ENCODE data around the gene SH2D1B. TPM values are rescaled to one million over a fixed set of nuclear protein-coding genes. Genes with fewer than 3 reads are reported as not detected.

The SH2D1B gene
- total RNA-seq, 2 experiments from 2014 or later: not detected

DNA sequence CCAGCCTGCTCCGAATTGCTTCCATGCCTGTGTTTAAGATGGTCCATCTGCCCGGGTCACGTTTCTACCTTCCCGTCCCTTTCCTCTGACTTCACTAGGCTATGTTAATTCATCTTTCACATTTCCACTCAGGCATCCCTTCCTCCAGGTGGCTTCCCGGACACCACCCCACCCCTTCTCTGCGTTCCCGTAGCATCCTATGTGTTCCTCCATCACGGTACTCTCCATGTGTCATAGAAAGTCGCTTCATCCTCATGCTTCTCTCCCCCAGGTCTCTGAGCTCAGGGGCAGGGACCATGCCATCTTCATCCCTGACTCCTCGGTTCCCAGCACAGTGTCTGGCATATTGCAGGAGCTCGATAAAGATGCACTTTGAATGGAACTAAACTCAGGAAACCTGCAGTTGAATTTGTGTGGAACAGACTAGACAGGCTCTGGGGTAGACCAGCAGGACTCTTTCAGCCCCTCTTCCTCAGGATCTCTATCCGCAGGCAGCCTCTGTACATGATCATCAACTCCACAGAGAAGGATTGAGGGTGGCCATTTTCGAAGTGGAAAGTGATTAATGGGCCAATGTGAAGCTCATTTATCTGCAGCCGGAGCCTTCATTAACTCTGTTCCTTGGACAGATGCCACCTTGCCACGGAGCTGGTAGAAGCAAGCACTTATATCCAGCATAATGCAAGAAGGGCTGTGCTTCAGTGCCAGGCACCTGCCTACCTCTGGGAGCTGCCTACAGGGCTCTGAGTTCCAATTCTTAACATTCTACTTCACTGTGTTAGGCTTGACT is 21.3 kb downstream of the SH2D1B start:
- H3K4me1 Mint-ChIP-seq: no peaks in the 10 kb centered on the region
- no peak overlapping the region for H3K27ac Mint-ChIP-seq
- CTCF ChIA-PET: interaction anchor here (1.1 kb wide), 1 partner anchor 352 kb away, joined by 3 read pairs; no protein-coding TSS in a partner anchor
- no peaks in the 10 kb centered on the region for H3K36me3 Mint-ChIP-seq
- ATAC-seq (no peak), DNase-seq (no peak)
- H3K4me3 Mint-ChIP-seq: no peak overlapping the region
- peaks cover 24% of the 10 kb centered on the region for H3K27me3 Mint-ChIP-seq
- H3K9me3 Mint-ChIP-seq (ENCODE audit: low read depth): no peaks in the 10 kb centered on the region

DNA sequence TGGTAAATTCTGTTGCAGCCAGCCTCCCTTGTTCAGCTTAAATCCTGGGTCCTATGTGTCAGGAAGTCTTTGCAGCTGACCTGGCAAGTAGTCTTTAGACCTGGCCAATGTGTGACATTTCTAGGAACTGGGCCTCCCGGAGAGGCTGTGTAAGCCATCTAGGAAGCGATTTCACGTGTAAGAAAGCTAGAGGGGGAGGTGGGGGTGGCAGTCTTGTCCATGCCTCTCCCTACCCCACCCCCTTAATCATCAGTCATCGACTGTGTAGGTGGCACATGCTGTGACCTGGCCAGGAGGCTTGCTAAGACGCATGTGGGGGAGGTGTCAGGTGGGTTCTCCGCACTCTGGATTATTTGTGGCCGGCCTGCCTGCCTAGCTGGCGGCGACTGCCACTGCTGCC is 22.0 kb downstream of the SH2D1B start:
- Mint-ChIP-seq H3K36me3 (no peaks in the 10 kb centered on the region), H3K4me1 (no peaks in the 10 kb centered on the region), H3K9me3 (ENCODE audit: low read depth) (no peaks in the 10 kb centered on the region), H3K27ac (no peak overlapping the region), H3K4me3 (no peak overlapping the region), H3K27me3 (peaks cover 24% of the 10 kb centered on the region)
- ATAC-seq: no peak
- DNase-seq: no peak
- CTCF ChIA-PET: interaction anchor here (1.4 kb wide), 1 partner anchor 334 kb away, joined by 4 read pairs; no protein-coding TSS in a partner anchor

DNA sequence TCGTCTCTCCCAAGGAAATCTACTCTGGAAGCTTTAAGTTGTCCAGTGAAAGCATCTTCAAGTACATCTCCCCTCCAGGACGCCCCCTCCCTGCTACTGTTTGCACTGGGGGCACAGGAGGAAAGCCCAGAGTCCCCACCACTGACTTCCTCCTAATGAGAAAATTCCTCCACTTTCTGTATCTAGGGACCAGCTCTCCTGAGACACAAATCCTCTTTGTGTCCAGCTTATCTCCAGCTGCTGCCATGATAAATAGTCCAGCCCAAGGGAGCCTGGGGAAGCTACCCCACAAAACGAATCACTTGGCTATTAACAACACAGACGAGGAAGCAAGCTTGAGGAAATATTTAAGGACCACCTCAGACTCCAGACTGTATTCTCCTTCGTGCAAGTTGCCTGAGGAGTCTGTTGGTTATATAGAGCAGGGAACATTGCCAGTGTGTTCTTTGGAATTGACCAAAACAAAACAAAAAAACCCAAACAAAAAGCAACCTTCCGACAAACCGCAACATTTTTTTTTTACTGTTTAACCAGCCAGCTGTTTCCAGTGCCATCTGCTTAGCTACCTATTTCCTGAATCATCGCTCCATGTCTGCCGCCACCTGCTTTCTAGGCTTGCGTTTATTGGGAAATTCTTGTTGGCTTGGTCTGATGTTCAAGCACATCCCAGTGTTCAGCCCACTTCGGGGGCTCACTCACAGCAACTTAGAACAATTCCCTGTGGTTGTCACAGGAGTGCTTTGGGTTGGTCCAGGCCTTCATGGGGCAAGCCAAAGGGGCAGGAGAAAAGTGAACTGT is 22.7 kb downstream of the SH2D1B start:
- ATAC-seq (no peak), DNase-seq (no peak)
- CTCF ChIA-PET: interaction anchor here (1.4 kb wide), 1 partner anchor 333 kb away, joined by 4 read pairs; no protein-coding TSS in a partner anchor
- Mint-ChIP-seq H3K4me3 (no peak overlapping the region), H3K27me3 (peaks cover 24% of the 10 kb centered on the region), H3K4me1 (no peaks in the 10 kb centered on the region), H3K36me3 (no peaks in the 10 kb centered on the region), H3K27ac (no peak overlapping the region), H3K9me3 (ENCODE audit: low read depth) (no peaks in the 10 kb centered on the region)

DNA sequence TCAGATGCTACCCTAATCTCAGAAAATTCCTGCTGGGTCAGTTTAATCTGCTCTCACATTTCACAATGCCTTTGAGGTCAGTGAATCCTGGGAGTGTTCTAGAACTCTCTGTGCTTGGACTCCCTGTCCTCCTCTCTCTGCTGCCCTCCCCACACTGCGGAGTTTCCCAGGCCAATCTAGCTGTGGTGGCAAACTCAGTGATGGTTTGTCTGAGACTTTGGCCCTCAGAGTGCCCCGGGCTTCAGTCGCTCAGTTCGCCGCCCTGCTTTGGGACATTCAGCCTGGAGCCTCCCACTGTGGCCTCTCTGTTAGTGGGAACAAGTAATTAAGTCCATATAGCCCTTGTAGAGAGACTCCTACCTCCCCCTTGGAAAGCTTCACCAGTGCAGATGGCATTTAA is 23.3 kb downstream of the SH2D1B start:
- Mint-ChIP-seq H3K36me3 (no peaks in the 10 kb centered on the region), H3K9me3 (ENCODE audit: low read depth) (no peaks in the 10 kb centered on the region), H3K27me3 (peaks cover 24% of the 10 kb centered on the region), H3K4me1 (no peaks in the 10 kb centered on the region), H3K27ac (no peak overlapping the region), H3K4me3 (no peak overlapping the region)
- CTCF ChIA-PET: interaction anchor here (1.4 kb wide), 1 partner anchor 333 kb away, joined by 4 read pairs; no protein-coding TSS in a partner anchor
- ATAC-seq (no peak), DNase-seq (no peak)

DNA sequence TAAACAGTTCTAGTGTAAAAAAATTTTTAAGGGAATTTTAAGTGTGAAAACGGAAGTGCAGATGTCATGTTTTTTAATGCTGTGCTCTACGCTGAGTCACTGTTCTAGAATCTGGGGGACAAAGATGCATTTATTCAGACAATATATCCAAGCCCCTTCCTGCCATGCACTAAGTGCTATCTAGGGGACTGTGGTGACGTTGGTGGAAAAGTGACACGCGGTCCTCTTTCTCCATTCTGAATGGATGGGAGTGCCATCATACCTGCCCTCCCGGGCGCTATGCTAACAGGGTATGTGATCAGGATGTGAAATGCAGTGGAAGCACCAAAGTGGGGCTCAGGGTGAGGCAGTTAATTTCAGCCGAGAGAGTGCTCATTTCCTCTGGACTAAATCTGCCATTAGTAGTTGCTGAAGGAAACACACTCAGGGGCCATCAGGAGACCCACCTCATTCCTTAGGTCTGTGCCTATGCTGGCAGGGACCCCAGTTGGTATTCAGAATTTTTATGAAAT is 23.8 kb downstream of the SH2D1B start:
- Mint-ChIP-seq H3K4me3 (no peak overlapping the region), H3K27me3 (peaks cover 22% of the 10 kb centered on the region), H3K36me3 (no peaks in the 10 kb centered on the region), H3K4me1 (no peaks in the 10 kb centered on the region), H3K9me3 (ENCODE audit: low read depth) (no peaks in the 10 kb centered on the region), H3K27ac (no peak overlapping the region)
- DNase-seq (peak; percentile 12), ATAC-seq (no peak)
- CTCF ChIA-PET: no interaction called here

DNA sequence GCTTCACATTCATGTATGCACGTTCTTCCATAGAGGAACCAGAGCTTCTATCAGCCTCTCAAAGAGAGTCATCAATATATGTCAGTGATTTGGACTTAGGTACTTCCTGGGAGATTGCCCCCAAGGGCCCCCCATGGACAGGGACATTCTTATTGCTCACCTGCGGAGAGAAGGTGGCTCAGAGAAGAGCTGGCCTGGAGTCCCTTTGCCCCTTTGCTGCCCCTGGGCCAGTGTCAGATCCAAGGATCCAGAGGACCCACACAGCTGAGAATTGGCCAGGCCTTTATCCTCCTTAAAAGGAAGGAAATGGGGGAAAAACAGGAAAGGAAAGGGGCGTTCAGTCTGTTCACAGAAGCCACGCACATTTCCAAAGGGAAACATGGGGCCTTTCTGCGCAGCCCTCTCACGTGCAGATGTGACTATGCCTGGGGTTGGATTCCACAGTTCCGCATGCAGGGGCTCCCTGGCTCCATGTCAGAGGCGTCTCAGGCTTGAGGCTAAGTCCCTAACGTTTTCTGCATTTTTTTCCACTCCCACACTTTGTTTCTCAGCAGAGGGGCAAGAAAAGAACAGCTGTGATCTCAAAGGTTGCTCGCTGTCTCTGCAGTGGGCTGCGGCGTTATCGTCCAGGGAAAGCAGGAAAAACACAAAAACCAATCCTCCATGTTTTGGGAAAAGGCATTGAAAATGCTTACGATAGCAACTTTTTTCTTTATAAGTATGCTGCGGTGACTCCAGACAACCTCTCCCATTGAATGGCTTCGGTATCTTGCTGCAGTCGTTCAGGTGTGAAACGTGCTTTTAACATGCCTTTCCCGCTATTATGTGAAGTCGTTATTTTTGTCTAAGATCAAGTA is 24.5 kb downstream of the SH2D1B start:
- no peaks in the 10 kb centered on the region for H3K4me1 Mint-ChIP-seq

DNA sequence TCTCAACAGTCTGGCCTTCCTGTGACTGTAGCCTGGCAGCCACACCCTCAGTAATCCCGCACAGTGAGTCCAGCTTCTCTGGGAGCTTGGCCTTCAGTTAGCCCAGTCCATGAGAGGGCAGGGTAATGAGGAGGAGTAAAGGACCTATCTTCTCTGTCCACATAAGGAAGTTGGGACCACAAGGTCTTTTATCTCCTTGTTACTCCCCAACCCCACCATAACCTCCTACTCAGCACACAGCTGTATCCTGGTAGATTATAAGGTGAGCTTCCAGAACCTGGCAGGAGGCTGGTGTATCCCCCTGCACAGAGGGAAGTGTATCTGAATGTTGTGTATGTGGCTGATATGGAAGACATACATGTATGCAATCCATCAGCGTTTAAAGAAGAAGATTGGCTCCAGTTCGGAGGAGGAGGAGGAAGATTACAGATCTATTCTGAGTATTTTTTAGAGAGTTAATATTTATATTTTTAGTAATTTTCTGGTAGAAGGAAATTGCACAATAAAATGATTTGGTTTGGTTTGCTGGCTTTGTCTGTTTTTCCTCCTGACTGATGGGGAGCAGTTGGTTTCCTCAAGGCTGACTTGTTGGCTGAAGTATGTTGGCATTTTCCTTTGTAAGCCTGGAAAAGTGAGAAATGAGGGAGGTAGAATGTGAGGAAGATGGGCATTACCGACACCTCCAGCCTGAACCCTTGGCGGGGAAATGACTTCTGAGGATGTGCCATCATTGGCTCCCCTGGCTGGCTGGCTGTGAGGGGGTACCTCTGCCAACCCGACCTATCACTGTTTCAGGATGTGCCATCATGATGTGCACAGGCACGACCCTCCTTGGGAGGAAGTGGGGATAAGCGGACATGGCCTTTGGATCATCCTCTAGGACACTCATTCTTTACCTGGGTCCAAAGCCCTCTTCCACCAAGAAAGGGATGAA is 25.4 kb downstream of the SH2D1B start:
- no peak overlapping the region for H3K4me3 Mint-ChIP-seq
- DNase-seq (peak; percentile 37), ATAC-seq (no peak)
- no peaks in the 10 kb centered on the region for H3K9me3 Mint-ChIP-seq (ENCODE audit: low read depth)
- peaks cover 17% of the 10 kb centered on the region for H3K27me3 Mint-ChIP-seq
- H3K36me3 Mint-ChIP-seq: no peaks in the 10 kb centered on the region
- H3K4me1 Mint-ChIP-seq: no peaks in the 10 kb centered on the region
- CTCF ChIA-PET: no interaction called here
- no peak overlapping the region for H3K27ac Mint-ChIP-seq

More for the DNA sequence above, 24.5 kb downstream of the SH2D1B start:
- H3K9me3 Mint-ChIP-seq (ENCODE audit: low read depth): no peaks in the 10 kb centered on the region
- H3K4me3 Mint-ChIP-seq: no peak overlapping the region
- no peak overlapping the region for H3K27ac Mint-ChIP-seq
- H3K36me3 Mint-ChIP-seq: no peaks in the 10 kb centered on the region
- DNase-seq (peak; percentile 29), ATAC-seq (no peak)
- peaks cover 21% of the 10 kb centered on the region for H3K27me3 Mint-ChIP-seq
- CTCF ChIA-PET: no interaction called here

DNA sequence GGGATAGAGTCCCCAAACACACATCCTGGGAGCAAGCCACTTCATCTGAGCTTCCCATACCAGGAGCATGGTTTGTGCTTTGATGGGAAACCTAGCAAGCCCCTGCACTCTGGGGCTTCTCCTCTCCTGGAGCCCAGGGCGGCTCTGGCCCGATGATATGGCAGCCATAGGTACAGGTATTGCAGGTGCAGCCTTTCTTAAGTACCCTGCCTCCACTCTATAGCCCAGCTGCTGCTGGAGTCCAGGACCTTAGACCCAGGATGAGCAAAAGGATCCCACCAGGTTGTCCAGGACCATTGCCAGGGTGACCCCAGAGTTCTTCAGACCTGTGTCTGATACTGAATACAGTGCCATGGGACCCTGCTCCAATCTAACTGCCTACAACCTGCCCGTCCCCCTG is 26.2 kb downstream of the SH2D1B start:
- no peaks in the 10 kb centered on the region for H3K36me3 Mint-ChIP-seq
- DNase-seq (peak; percentile 28), ATAC-seq (no peak)
- no peaks in the 10 kb centered on the region for H3K9me3 Mint-ChIP-seq (ENCODE audit: low read depth)
- H3K4me3 Mint-ChIP-seq: no peak overlapping the region
- no peak overlapping the region for H3K27ac Mint-ChIP-seq
- peaks cover 21% of the 10 kb centered on the region for H3K27me3 Mint-ChIP-seq
- no peaks in the 10 kb centered on the region for H3K4me1 Mint-ChIP-seq
- CTCF ChIA-PET: no interaction called here

DNA sequence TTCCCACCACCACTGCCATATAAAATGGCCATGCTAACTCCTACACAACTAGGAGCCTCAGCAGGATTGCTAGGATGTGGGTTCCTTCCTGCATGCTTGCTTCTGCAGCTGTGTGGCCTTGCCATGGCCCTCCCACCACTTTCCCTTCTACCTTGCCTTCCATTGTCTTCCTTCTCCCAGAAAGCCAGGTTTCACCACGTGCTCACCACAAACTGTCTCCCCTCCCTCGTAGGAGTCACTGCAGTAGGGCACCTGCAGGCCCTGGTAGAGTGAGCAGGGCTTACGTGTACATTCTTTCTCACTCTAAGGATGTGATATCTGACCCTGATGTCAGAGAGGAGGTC is 26.7 kb downstream of the SH2D1B start:
- Mint-ChIP-seq H3K27ac (no peak overlapping the region), H3K36me3 (no peaks in the 10 kb centered on the region), H3K4me1 (no peaks in the 10 kb centered on the region), H3K27me3 (peaks cover 17% of the 10 kb centered on the region), H3K9me3 (ENCODE audit: low read depth) (no peaks in the 10 kb centered on the region), H3K4me3 (no peak overlapping the region)
- DNase-seq (no peak), ATAC-seq (no peak)
- CTCF ChIA-PET: no interaction called here

DNA sequence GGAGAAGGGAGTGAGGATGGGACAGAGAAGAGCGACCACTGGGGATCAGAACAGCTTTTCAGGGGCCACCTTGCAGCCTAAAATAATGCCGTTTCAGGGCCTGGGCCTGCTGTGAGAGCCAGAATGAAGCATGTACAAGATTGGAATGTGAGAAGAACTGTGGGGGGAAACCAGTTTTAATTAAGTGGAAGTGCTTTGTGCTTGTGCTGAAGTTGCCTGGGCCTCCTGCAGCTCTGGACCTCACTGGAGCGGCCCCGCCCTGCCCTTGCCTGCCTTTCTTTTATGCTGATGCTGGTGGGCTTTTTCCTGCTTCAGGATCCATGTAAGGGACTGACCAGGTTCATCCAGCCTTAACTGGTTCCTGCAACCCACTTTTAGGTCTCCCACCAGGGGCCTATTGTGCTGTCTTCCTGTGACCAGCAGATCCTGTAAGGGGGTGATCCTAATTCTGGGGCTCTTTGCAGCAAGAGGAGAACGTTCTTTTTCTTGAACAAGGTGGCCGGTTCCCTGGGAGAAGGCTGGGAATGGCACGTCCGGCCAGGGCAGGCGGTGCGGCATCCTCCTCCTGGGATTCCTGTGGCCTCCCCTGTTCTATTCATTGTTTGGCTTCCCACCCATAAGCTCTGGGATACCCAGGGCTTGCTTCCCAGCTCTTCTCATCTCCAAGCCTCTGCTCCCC is 27.2 kb downstream of the SH2D1B start:
- Mint-ChIP-seq H3K4me3 (no peak overlapping the region), H3K4me1 (no peaks in the 10 kb centered on the region), H3K9me3 (ENCODE audit: low read depth) (no peaks in the 10 kb centered on the region), H3K27ac (no peak overlapping the region), H3K27me3 (peaks cover 15% of the 10 kb centered on the region), H3K36me3 (no peaks in the 10 kb centered on the region)
- ATAC-seq: no peak
- DNase-seq: peak; percentile 4
- CTCF ChIA-PET: no interaction called here

DNA sequence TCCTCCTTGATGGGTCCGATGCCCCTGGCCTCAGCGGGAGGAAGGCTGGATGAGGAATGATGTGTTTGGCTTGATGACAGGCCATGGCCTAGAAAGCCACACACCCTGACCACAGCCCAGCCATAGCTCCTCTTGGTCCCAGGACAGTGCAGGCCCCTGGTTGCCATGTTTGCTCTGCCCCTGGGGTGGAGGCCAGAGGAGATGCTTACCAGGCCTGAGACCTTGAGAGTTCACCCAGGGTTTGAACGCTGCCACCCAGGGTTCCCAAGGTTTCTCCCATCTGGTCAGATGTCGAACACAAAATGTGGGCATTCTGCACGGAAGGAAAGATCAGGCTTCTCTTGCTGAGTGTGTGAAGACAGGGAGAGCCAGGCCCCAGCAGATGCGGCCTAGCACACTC is 27.8 kb downstream of the SH2D1B start:
- Mint-ChIP-seq H3K27me3 (peaks cover 9% of the 10 kb centered on the region), H3K27ac (no peak overlapping the region), H3K4me1 (no peaks in the 10 kb centered on the region), H3K4me3 (no peak overlapping the region), H3K36me3 (no peaks in the 10 kb centered on the region), H3K9me3 (ENCODE audit: low read depth) (no peaks in the 10 kb centered on the region)
- CTCF ChIA-PET: no interaction called here
- DNase-seq: peak; percentile 36
- ATAC-seq: no peak

DNA sequence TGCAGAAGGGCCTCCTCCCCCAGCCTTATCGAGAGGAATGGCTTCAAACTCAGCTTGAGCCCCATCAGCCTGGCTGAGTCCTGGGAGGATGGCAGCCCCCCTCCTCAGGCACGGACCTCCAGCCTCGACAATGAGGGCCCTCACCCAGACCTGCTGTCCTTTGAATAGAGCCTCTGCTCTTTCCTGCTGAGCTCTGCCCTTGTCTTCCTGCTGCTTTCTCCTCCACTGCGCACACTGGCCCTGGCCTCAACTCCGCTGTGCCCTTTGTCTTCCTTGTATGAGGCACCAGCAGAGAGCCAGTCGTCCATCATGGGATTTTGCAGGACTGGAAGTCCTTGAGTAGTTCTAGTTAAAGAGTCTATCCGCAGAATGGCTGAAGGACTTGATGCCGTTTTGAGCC is 28.4 kb downstream of the SH2D1B start:
- H3K27ac Mint-ChIP-seq: no peak overlapping the region
- no peak overlapping the region for H3K4me3 Mint-ChIP-seq
- H3K9me3 Mint-ChIP-seq (ENCODE audit: low read depth): no peaks in the 10 kb centered on the region
- ATAC-seq: no peak
- H3K27me3 Mint-ChIP-seq: peaks cover 3% of the 10 kb centered on the region
- no peaks in the 10 kb centered on the region for H3K4me1 Mint-ChIP-seq
- CTCF ChIA-PET: no interaction called here
- peak; percentile 28 for DNase-seq
- H3K36me3 Mint-ChIP-seq: no peaks in the 10 kb centered on the region

Data from activated CD8-positive, alpha-beta memory T cell treated with anti-CD3 and anti-CD28 coated beads, Interleukin-2, amount 10 ng/mL, durations not matched to agents 7 days and 5 days (primary cell).